ENCODE data around the gene PPAN.

Gene PPAN

DNA sequence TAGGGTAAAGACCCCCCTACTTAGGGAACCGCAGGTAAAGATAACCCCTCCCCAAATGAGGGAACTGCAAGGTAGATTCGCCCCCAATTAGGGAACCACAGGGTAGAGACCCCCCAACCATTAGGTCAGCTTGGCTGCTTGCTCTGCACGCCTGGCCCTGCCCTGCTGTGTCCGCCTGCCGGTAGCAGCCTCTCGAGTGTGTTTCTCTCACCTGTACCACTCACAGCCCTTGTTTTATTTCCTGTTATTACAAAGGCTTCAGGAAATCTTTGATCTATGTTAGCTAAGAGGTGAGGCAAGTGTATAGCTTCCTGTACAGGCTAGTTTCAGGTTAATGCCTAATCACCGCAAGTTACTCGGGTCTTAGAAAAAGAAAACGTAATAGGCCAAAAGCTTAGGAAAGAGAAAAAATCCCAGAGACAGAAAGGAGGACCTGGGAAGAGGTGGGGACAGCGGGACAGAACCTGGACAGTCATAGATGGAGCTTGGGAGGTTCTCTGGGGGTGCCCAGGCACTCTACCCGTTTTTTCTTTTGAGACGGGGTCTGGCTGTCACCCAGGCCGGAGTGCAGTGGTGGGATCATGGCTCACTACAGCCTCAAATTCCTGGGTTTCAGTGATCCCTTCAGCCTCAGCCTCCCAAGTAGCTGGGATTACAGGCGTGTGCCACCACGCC lies 36.7 kb downstream of the PPAN start:
- no peak for DNase-seq

GRCh38 chr19:10143681-10144080 lies 37.5 kb downstream of the PPAN start:
- no peak for DNase-seq

- DNase-seq: no peak
These were observed 38.2 kb downstream of the PPAN start for GRCh38 chr19:10144361-10144760.

GRCh38 chr19:10145031-10145430 lies 38.9 kb downstream of the PPAN start:
- DNase-seq: no peak

DNA sequence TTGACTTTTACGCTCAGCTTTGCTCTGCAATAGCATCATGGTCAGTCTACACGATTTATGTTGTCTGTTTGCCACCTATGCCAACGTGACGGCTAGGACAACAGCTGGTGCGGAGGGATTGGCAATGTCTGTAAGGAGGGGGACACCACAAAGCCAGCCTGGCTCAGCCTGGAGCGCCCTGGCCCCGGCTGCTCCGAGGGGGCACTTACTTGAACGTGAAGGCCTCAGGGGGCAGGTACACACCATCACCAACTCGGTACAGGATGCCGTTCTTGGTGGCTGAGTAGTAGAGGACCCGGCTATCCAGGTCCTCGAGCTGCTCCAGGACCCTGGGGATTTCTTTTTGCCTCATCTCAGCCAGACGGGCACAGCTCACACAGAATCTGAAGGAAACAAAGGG lies 40.0 kb downstream of the PPAN start:
- no peak for DNase-seq

DNA sequence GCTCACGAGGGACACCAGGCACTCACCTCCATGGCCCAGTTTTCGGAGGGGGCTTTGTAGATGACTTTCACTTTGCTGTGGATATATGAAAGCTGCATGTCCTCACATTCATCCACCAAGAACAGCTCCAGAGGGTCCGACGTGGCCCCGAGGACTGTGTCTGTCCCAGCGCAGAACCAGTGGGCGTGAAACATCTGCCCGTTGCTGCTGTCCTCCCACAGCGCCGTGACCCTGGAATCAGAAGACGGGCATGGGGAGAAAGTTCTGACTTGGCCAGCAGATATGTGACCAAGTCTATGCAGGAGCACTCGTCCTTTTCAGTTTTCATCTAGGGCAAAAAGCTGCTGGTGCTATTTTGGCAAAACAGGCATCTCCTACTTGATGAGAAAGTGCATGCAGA lies 43.3 kb downstream of the PPAN start:
- no peak for DNase-seq

DNA sequence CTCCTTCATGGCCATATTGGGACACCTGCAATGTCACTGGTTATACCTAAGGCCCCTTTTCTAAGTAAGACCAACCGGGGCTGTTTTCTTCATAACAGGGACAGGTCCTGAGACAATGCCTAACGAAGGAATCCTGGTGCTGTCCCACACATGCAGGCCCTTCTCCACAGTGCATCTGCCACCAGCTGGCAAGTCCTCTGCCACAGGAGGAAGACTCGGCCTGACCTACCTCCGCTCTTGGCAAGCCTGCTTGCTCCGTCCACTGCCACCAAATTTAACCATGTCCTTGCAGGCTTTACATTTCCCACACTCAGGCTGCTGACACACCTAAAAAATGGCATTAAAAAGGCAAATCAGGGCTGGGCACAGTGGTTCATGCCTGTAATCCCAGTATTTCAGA lies 45.4 kb downstream of the PPAN start:
- no peak for DNase-seq

DNA sequence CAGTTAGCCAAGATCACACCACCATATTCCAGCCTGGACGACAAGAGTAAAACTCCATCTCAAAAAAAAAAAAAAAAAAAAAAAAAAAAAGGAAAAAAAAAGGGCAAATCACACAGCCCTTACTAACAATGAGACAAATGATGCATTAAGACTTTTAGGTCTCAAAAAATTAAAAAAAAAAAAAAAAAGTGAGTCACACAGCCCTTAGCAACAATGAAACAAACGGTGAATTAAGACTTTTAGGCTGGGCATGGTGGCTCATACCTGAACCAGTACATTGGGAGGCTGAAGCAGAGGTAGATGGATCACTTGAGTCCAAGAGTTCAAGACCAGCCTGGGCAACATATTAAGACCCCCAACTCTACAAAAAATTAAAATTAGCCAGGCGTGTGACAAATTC lies 45.9 kb downstream of the PPAN start:
- no peak for DNase-seq

- no peak for DNase-seq
These were observed 49.7 kb downstream of the PPAN start for GRCh38 chr19:10155839-10156238.

DNA sequence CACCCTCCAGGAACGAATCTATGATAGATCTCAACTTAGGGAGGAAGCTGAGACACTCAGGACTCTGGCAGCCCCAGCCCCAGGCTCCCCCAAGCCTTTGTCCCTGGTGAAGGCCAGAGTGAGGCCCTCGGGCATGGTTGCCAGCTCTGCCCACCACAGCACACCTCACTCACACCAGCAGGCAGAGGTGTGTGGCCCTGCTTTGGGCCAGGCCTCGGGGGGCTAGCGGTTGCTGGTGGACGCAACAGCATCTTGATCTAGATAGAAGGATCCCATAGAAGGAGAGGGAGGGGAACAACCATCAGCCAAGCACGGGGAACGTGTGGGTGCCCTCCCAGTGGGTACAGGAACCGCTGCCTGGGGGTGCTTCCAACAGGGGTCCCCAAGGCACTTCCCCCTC lies 51.9 kb downstream of the PPAN start:
- DNase-seq: no peak

- DNase-seq: no peak
These were observed 52.3 kb downstream of the PPAN start for GRCh38 chr19:10158485-10158884.

GRCh38 chr19:10159610-10160009 lies 53.4 kb downstream of the PPAN start:
- no peak for DNase-seq

Measured in fibroblast of skin of abdomen (primary cell).